HG02642 (cell line): ENCODE measurements around the gene GSTA2.
"Not testable (repeated sequence)": the region's sequence is repeated elsewhere in the genome, so short reads cannot be mapped to it uniquely, and the experiment has no call there.

ENCODE experiments used
- ATAC-seq: cut with Tn5 transposase; IDR thresholded peaks from one replicate; pipeline ENCODE4 v1.9.1; 2021; ENCODE audit warnings: mild to moderate bottlenecking; ENCODE audit not compliant: unreplicated experiment, poor library complexity

The GSTA2 gene

DNA sequence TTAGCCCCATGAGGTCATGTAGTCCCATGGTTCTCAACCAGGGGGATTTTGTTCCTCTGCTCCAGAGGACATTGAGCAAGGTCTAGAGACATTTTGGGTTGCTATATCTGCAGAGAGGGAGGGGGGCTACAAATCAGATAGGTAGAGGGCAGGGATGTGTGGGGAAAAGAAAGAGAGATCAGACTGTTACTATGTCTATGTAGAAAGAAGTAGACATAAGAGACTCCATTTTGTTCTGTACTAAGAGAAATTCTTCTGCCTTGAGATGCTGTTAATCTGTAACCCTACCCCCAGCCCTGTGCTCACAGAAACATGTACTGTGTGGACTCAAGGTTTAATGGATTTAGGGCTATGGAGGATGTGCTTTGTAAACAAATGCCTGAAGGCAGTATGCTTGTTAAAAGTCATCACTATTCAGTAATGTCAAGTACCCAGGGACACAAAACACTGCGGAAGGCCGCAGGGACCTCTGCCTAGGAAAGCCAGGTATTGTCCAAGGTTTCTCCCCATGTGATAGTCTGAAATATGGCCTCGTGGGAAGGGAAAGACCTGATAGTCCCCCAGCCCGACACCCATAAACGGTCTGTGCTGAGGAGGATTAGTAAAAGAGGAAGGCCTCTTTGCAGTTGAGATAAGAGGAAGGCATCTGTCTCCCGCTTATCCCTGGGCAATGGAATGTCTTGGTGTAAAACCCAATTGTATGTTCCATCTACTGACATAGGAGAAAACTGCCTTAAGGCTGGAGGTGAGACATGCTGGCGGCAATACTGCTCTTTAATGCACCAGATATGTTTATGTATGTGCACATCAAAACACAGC is 1.4 kb downstream of the GSTA2 start:
- ATAC-seq, result not testable (repeated sequence)

GRCh38 chr6:52760105-52760765 is 3.0 kb downstream of the GSTA2 start:
- no peak for ATAC-seq

DNA sequence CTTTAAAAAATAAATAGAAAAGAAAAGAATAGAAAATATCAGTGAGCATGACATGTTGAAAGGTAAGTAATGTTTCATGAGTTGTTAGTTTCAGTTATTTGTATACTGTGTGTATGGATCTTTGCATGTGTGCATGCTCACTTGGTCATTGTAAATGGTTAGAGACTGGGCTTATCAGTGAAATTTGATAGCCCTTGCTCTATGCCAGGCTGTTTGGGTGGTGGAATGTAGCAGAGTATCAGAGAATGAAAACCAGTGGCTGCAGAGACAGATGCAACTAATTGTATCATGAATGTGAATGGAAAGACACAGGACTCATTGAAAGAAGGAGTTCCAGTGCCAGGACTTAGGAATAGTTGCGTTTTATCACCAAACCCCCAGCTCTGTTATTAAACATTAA is 4.2 kb downstream of the GSTA2 start:
- no peak for ATAC-seq

DNA sequence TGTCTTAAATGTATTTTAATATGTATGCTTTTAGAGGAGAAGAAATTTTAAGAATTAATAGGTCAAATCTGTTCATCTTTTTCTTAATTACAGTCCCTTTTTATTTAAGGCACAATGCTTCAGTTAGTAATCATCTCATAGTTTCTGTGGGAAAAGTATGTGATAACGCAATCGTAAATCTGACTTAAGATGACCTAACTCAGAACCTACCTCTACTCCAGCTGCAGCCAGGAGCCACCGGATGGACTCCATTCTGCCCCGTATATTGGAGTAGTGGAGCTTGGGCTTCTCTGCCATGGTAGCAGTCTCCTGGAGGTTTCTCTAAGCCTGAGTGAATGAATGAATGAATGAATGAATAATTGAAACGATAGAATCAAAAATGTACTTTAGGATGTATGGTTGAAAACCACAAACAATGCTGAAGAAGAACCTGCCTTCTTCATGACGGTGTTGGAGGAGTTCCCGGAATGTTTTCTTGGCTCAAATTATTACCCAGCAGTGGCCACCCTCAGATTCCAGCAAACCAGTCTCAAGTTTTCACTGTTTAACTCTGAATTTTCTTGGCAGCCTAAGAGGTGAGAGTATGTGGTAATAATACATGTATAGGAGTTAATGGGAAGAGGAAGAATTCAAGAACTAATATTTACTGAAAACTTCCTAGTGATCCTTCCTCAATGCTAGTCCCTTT is 5.5 kb downstream of the GSTA2 start:
- ATAC-seq, result not testable (repeated sequence)

- ATAC-seq, result no peak
Measured at GRCh38 chr6:52754443-52754842, 8.8 kb downstream of the GSTA2 start.

GRCh38 chr6:52753137-52753536 is 10.1 kb downstream of the GSTA2 start:
- ATAC-seq, result not testable (repeated sequence)

- ATAC-seq, result no peak
Measured at GRCh38 chr6:52752310-52752709, 11.0 kb downstream of the GSTA2 start.

GRCh38 chr6:52749556-52750152 is 13.6 kb downstream of the GSTA2 start:
- no peak for ATAC-seq

GRCh38 chr6:52747301-52747700 is 16.0 kb downstream of the GSTA2 start:
- not testable (repeated sequence) for ATAC-seq

DNA sequence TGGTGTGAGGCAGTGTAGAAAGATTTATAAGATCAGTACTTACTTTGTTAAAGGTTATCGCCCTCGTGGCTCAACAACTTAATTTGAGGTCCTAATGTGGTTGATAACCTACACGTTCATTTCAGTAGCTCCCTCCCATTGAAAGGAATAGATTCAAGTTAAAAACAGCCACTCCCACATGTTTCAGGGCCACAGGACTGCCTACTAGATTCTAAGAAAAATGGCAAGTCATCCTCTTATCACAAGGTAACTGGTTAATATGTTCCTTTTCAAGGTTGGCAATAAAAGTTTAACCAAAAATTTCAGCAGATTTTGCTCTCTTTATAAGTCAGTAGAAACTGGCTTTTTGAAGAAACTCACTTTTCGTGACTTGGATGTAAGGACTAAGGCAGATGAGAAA is 17.1 kb downstream of the GSTA2 start:
- no peak for ATAC-seq

- ATAC-seq, result no peak
Measured at GRCh38 chr6:52745764-52746201, 17.5 kb downstream of the GSTA2 start.

DNA sequence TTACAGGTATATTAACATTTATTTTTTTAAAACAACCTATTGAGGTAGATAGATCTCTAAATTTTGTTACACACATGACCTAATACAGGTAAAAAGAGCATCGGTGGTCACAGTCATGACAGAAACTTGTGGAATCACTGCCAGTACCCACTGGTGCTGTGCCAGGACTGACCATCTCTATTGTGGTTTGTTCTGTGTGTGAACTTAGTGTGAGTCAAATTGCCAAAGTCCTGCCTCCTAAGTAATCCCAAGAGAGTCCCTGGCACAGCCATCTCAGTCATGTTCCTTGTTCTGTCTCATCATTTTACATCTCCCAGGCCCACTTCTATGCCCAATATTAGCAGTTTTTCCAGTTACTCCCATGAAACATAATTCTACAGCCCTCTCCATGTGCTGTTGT is 21.4 kb downstream of the GSTA2 start:
- ATAC-seq, result no peak

GRCh38 chr6:52739627-52740026 is 23.6 kb downstream of the GSTA2 start:
- no peak for ATAC-seq

DNA sequence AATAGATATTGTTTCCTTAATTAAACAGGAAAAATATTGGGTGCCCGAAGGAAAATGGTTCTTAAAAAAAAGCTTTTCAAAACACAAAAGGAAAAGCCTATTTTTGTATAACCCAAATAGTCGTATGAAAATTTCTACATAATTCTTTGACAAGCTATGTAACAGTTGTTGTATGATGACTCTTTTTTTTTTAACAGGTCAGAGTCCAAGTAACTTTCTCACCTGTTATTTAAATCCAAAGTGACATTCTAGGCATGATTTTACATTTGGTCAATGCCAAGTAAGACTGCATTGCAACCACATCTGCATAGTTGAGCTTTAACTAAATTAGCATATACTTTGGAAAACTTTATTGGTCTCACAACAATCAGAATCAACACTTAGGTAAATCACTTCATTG is 24.1 kb downstream of the GSTA2 start:
- no peak for ATAC-seq

DNA sequence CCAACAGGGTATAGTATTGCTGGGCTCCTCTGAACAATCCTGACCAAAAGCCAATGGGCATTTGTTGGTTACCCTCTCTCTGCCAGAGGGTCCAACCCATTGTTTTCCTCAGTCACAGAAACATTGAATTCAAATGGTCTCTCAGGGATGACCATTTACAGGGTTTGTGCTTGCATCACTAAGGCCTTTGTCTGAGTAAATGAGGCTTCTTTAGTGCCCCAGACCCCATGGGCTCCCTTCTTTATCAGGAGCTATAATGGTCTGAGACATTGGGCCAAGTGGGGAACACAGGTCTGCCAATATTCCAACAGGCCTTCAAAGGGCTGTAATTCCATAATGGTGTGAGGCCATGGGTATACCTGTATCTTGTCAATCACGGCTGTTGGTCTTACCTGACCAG is 27.1 kb downstream of the GSTA2 start:
- no peak for ATAC-seq

DNA sequence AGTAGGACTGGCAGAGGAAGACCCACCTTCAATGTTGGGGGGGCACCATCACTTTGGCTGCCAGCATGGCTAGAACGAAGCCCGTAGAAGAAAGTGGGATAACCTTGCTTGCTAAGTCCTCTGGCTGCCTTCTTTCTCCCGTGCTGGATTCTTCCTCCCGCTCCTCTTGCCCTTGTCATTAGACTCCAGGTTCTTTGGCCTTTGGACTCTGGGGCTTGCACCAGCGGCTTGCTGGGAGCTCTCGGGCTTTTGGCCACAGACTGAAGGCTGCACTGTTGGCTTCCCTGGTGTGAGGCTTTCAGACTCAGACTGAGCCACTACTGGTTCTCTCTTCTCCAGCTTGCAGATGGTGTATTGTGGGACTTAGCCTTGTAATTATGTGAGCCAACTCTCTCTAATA is 28.2 kb downstream of the GSTA2 start:
- ATAC-seq, result no peak

GRCh38 chr6:52734072-52734471 is 29.2 kb downstream of the GSTA2 start:
- no peak for ATAC-seq

DNA sequence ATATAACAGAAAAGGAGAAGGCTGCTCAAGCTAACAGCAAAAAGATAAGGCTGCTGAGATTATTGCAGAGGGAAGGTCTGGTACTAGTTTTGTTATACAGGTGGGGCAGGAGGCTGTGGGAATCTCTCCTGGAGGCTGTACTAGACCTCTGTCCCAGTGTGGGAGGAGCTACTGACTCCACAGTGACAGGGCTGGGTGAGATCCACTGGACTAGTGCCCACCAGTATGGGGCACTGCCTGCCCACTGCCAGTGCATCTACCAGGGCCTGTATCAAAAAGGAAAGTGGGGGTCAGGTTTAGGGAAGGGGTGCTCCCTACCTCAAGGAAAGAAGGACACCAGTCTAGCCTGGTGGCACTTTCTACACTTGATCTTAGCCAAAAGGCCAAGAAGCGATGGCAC is 30.1 kb downstream of the GSTA2 start:
- ATAC-seq, result no peak

DNA sequence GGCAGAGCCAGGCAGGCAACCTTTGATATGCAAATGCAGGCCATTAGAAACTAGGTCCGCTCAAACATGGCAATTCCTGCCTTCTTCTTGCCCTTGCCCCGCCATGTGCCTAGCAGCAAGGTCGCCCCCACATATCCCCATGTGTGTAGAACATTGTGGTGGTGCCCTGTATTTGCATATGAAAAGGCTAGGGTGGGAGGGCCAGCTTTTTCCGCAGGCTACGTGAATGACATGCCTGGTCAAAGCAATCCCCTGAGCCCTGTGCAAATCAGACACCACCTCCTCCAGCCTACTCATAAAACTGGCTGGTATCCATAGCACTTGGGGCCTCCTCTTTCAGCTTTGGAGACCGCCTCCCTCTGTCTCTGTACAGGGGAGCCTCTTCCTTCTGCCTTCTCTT is 31.6 kb downstream of the GSTA2 start:
- ATAC-seq, result no peak

DNA sequence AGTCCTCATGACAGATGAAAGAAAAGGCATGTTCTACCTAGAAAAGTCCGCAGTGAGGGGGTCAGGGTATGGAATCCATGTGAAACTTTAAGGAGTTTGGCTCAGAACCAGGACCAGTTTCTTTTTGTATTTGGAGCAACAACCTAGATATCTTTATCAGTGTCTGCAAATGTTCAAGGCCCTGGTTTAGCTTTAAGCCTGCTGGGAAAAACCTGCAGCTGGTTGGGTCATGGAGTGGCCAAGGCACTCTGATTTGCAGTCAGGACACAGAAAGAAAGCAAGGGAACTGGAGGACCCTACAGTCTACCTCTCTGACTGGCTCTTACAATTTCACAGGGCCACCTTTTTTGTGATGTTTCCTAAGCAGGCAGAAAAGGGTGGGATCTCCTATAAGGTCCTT is 33.7 kb downstream of the GSTA2 start:
- no peak for ATAC-seq

DNA sequence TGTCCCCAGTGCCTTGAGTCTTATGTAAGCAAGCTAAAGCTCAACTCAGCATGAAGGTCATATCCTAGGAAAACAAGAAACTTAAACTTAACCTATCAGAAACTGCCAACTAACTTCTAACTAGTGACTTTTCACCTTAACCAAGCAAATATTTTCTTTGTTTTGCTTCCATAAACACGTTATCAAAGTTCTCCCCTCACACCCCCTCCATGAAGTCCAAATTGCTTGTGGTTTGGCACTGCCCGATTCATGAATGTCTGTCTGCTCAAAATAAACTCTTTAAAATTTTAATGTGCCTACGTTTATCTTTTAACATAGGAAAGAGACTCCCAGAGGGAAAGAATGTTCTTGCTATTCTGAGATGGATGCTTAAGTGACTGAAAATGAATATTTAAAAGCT is 34.9 kb downstream of the GSTA2 start:
- no peak for ATAC-seq
